Thoracic aorta (tissue), 2 donors: ENCODE measurements around the gene CDH2. TPM values are rescaled to one million over a fixed set of nuclear protein-coding genes. Genes with fewer than 3 reads are reported as not detected.

Experiments
- ATAC-seq: fragments of 150-250 bp; one replicate; pipeline ENCODE4 v1.8.0; 2017; ENCODE audit warnings: low read depth; ENCODE audit not compliant: insufficient number of reproducible peaks, low FRiP score
- DNase-seq: peaks from one replicate; pipeline ENCODE4 v3.0.0-alpha.2; 2020; ENCODE audit warnings: low spot score
- H3K27ac ChIP-seq, 2 donors: fragments of 200-600 bp; sonication (generic); 1 replicate in 1 of 2; 2 replicates in 1 of 2; pipeline ENCODE4 v1.5.1; 2016; ENCODE audit warnings: mild to moderate bottlenecking in 2 of 2, moderate library complexity in 2 of 2
- H3K27me3 ChIP-seq: fragments of 200-600 bp; sonication (generic); replicated peaks from 2 replicates; pipeline ENCODE4 v1.6.0; 2016; ENCODE audit warnings: mild to moderate bottlenecking; ENCODE audit not compliant: insufficient read depth
- H3K36me3 ChIP-seq: fragments of 200-600 bp; sonication (generic); one replicate; pipeline ENCODE4 v1.5.1; 2016
- H3K4me1 ChIP-seq, 2 donors: fragments of 200-600 bp; sonication (generic); 1 replicate in 1 of 2; 2 replicates in 1 of 2; pipeline versions ENCODE4 v1.5.1 to v1.6.0; 2016; ENCODE audit warnings: low read depth in 2 of 2, mild to moderate bottlenecking in 1 of 2; ENCODE audit not compliant: control insufficient read depth in 1 of 2
- H3K4me3 ChIP-seq: fragments of 200-600 bp; sonication (generic); 2 replicates; pipeline ENCODE4 v1.5.1; 2016; ENCODE audit warnings: mild to moderate bottlenecking
- H3K9me3 ChIP-seq: fragments of 200-600 bp; sonication (generic); 2 replicates; pipeline ENCODE4 v1.5.1; 2016
- CTCF ChIP-seq: fragments of 200-600 bp; sonication (generic); IDR thresholded peaks from one replicate; pipeline ENCODE4 v1.5.1; 2019; ENCODE audit warnings: antibody characterized with exemption
- total RNA-seq, 2 donors: library from RNA; depleted of rRNA; stranded (reverse); fragments of >200 nt; gene quantifications; one replicate each; pipeline versions ENCODE4 v1.1.0 to v1.2.3, GENCODE V29; 2016

CDH2 gene
- total RNA-seq, 2 donors from 2014 or later = 25.9 to 37.9 TPM

GRCh38 chr18:28063271-28063761 lies 113.6 kb downstream of the CDH2 start:
- ATAC-seq = no peak
- H3K4me3 ChIP-seq = no peak overlapping the region
- H3K36me3 ChIP-seq = no peaks in the 10 kb centered on the region
- TF ChIP-seq CTCF = no peak
- no peaks in the 10 kb centered on the region for H3K27me3 ChIP-seq
- no peaks in the 10 kb centered on the region for H3K9me3 ChIP-seq
- H3K27ac ChIP-seq = no peak overlapping the region
- peaks cover 3 to 10% of the 10 kb centered on the region in 2 donors for H3K4me1 ChIP-seq
- no peak for DNase-seq

GRCh38 chr18:28062443-28062842 lies 114.5 kb downstream of the CDH2 start:
- H3K27me3 ChIP-seq = no peaks in the 10 kb centered on the region
- H3K4me3 ChIP-seq = no peak overlapping the region
- DNase-seq (no peak), ATAC-seq (no peak)
- H3K36me3 ChIP-seq = no peaks in the 10 kb centered on the region
- no peaks in the 10 kb centered on the region for H3K9me3 ChIP-seq
- H3K27ac ChIP-seq = no peak overlapping the region
- no peak for TF ChIP-seq CTCF
- H3K4me1 ChIP-seq = peaks cover 3 to 10% of the 10 kb centered on the region in 2 donors

GRCh38 chr18:28059861-28060260 lies 117.1 kb downstream of the CDH2 start:
- TF ChIP-seq CTCF = no peak
- ATAC-seq (no peak), DNase-seq (no peak)
- Histone ChIP-seq H3K36me3 (no peaks in the 10 kb centered on the region), H3K4me1 (peaks cover 8 to 20% of the 10 kb centered on the region in 2 donors), H3K27ac (no peak overlapping the region), H3K27me3 (no peaks in the 10 kb centered on the region), H3K4me3 (no peak overlapping the region), H3K9me3 (no peaks in the 10 kb centered on the region)

GRCh38 chr18:28050545-28050944 lies 126.4 kb downstream of the CDH2 start:
- H3K4me1 ChIP-seq = no peaks in the 10 kb centered on the region
- H3K4me3 ChIP-seq = no peak overlapping the region
- no peak for TF ChIP-seq CTCF
- no peaks in the 10 kb centered on the region for H3K9me3 ChIP-seq
- no peak overlapping the region for H3K27ac ChIP-seq
- DNase-seq = no peak
- no peaks in the 10 kb centered on the region for H3K36me3 ChIP-seq
- ATAC-seq = no peak
- H3K27me3 ChIP-seq = no peaks in the 10 kb centered on the region

- no peak for ATAC-seq
- Histone ChIP-seq H3K4me1 (no peaks in the 10 kb centered on the region), H3K36me3 (no peaks in the 10 kb centered on the region), H3K9me3 (no peaks in the 10 kb centered on the region), H3K27ac (no peak overlapping the region), H3K27me3 (no peaks in the 10 kb centered on the region), H3K4me3 (peak overlapping the region; percentile 60)
- DNase-seq = no peak
- TF ChIP-seq CTCF = no peak
These were observed 128.3 kb downstream of the CDH2 start for GRCh38 chr18:28048612-28049011.
